Measurements from ENCODE around the gene PROX1. TPM values are rescaled to one million over a fixed set of nuclear protein-coding genes. Genes with fewer than 3 reads are reported as not detected.

Gene PROX1
- under 1 TPM in 1 of 2 experiments, not detected in 1; 0.09 TPM for total RNA-seq

GRCh38 chr1:213987927-213988506 lies at the start of gene PROX1:
PROX1 (plus strand) TSS chr1:213987973; CDS start chr1:213996536, 8,563 bp downstream.
- H3K36me3 Mint-ChIP-seq (ENCODE audit: low read depth) = no peaks in the 10 kb centered on the region
- POLR2A ChIA-PET = no interaction called here
- ATAC-seq (peak; percentile 80), DNase-seq (no peak)
- H3K27ac Mint-ChIP-seq = no peak within 1 kb of the TSS
- H3K4me1 Mint-ChIP-seq (ENCODE audit: low read depth) = peaks cover 29% of the 10 kb centered on the region
- intact Hi-C loops (cut with micrococcal nuclease) = no loop called here
- H3K4me3 Mint-ChIP-seq = peak within 1 kb of the TSS; percentile 77
- no peak for TF ChIP-seq CTCF (IDR thresholded peaks at IDR 0.05)
- CTCF ChIA-PET = interaction anchor here (1.1 kb wide), 1 partner anchor 10 kb away, joined by 4 read pairs; no protein-coding TSS in a partner anchor
- peaks cover 86% of the 10 kb centered on the region for H3K27me3 Mint-ChIP-seq
- H3K9me3 Mint-ChIP-seq = no peaks in the 10 kb centered on the region

GRCh38 chr1:213938776-213939175 lies 49.0 kb upstream of the PROX1 start:
- Mint-ChIP-seq H3K4me1 (ENCODE audit: low read depth) (no peaks in the 10 kb centered on the region), H3K36me3 (ENCODE audit: low read depth) (no peaks in the 10 kb centered on the region), H3K27me3 (no peaks in the 10 kb centered on the region), H3K4me3 (no peak overlapping the region), H3K27ac (no peak overlapping the region), H3K9me3 (peaks cover 1% of the 10 kb centered on the region)
- ChIA-PET POLR2A (no interaction called here), CTCF (no interaction called here)
- no peak for TF ChIP-seq CTCF (IDR thresholded peaks at IDR 0.05)
- no peak for ATAC-seq
- intact Hi-C loops (cut with micrococcal nuclease) = no loop called here
- no peak for DNase-seq

- H3K36me3 Mint-ChIP-seq (ENCODE audit: low read depth) = no peaks in the 10 kb centered on the region
These were observed 47.9 kb upstream of the PROX1 start for GRCh38 chr1:213939888-213940287.

GRCh38 chr1:213940947-213941346 lies 46.8 kb upstream of the PROX1 start:
- TF ChIP-seq CTCF (IDR thresholded peaks at IDR 0.05) = no peak
- Mint-ChIP-seq H3K27ac (no peak overlapping the region), H3K4me3 (no peak overlapping the region), H3K4me1 (ENCODE audit: low read depth) (no peaks in the 10 kb centered on the region), H3K9me3 (peaks cover 1% of the 10 kb centered on the region), H3K27me3 (peaks cover 4% of the 10 kb centered on the region), H3K36me3 (ENCODE audit: low read depth) (no peaks in the 10 kb centered on the region)
- ChIA-PET CTCF (no interaction called here), POLR2A (no interaction called here)
- no peak for DNase-seq
- intact Hi-C loops (cut with micrococcal nuclease) = no loop called here
- no peak for ATAC-seq

More at GRCh38 chr1:213939888-213940287, 47.9 kb upstream of the PROX1 start:
- TF ChIP-seq CTCF (IDR thresholded peaks at IDR 0.05) = no peak
- Mint-ChIP-seq H3K27ac (no peak overlapping the region), H3K4me3 (no peak overlapping the region), H3K9me3 (peaks cover 1% of the 10 kb centered on the region), H3K4me1 (ENCODE audit: low read depth) (no peaks in the 10 kb centered on the region), H3K27me3 (no peaks in the 10 kb centered on the region)
- DNase-seq (no peak), ATAC-seq (no peak)
- intact Hi-C loops (cut with micrococcal nuclease) = no loop called here
- ChIA-PET POLR2A (no interaction called here), CTCF (no interaction called here)

- POLR2A ChIA-PET = no interaction called here
- H3K4me1 Mint-ChIP-seq (ENCODE audit: low read depth) = no peaks in the 10 kb centered on the region
These were observed 45.7 kb upstream of the PROX1 start for GRCh38 chr1:213942061-213942460.

More at GRCh38 chr1:213942061-213942460, 45.7 kb upstream of the PROX1 start:
- intact Hi-C loops (cut with micrococcal nuclease) = no loop called here
- CTCF ChIA-PET = no interaction called here
- peaks cover 4% of the 10 kb centered on the region for H3K27me3 Mint-ChIP-seq
- no peak overlapping the region for H3K27ac Mint-ChIP-seq
- no peaks in the 10 kb centered on the region for H3K9me3 Mint-ChIP-seq
- no peak for DNase-seq
- TF ChIP-seq CTCF (IDR thresholded peaks at IDR 0.05) = no peak
- no peak overlapping the region for H3K4me3 Mint-ChIP-seq
- H3K36me3 Mint-ChIP-seq (ENCODE audit: low read depth) = no peaks in the 10 kb centered on the region
- no peak for ATAC-seq
